Hepatocyte (in vitro differentiated cells): ENCODE measurements around the gene LRRTM1.

Experiments
- EZH2 ChIP-seq: fragments of 200-600 bp; sonication (generic); IDR thresholded peaks from 2 replicates; pipeline ENCODE4 v1.6.1; 2016; ENCODE audit warnings: antibody characterized with exemption, mild to moderate bottlenecking, borderline replicate concordance
- TF ChIP-seq, protein P1 (sequence below): fragments of 200-600 bp; sonication (generic); IDR thresholded peaks from 2 replicates; pipeline ENCODE4 v1.5.1; 2016; ENCODE audit warnings: antibody characterized with exemption, mild to moderate bottlenecking; ENCODE audit not compliant: poor library complexity

DNA sequence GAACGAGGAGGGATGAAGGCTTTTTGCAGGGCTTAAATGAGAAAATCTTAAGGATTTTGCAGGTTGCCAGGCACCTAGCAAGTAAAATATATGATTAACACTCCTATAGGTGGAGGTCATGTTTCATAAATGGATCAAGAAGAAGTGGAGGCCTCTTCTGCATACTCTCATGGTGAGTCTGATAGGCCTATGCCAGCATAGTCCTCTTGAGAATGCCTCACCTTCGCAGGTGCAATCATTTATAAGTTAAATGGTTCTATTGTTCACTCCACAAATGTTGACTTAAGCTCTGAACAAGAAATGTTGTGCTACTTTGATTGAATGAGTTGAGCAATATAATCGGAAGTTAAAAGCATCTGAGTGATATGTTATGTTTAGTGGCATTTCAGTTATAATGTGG, 12.1 kb downstream of the LRRTM1 start:
- TF ChIP-seq, protein P1, sequence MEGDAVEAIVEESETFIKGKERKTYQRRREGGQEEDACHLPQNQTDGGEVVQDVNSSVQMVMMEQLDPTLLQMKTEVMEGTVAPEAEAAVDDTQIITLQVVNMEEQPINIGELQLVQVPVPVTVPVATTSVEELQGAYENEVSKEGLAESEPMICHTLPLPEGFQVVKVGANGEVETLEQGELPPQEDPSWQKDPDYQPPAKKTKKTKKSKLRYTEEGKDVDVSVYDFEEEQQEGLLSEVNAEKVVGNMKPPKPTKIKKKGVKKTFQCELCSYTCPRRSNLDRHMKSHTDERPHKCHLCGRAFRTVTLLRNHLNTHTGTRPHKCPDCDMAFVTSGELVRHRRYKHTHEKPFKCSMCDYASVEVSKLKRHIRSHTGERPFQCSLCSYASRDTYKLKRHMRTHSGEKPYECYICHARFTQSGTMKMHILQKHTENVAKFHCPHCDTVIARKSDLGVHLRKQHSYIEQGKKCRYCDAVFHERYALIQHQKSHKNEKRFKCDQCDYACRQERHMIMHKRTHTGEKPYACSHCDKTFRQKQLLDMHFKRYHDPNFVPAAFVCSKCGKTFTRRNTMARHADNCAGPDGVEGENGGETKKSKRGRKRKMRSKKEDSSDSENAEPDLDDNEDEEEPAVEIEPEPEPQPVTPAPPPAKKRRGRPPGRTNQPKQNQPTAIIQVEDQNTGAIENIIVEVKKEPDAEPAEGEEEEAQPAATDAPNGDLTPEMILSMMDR: no peak
- TF ChIP-seq EZH2: no peak
